HT-29 (cell line): ENCODE measurements around the gene SPATA13. TPM values are rescaled to one million over a fixed set of nuclear protein-coding genes. Genes with fewer than 3 reads are reported as not detected.

Experiments
- DNase-seq: peaks from one replicate; pipeline ENCODE4 v3.0.0-alpha.2; 2015; ENCODE audit warnings: low spot score
- total RNA-seq: library from RNA; depleted of rRNA; stranded (reverse); fragments of >200 nt; shearing (Covaris generic); gene quantifications from 2 replicates; pipeline ENCODE4 v1.2.3, GENCODE V29; 2014

Gene SPATA13
- total RNA-seq, 1 experiment from 2014 or later: 52.5 TPM

- no peak for DNase-seq
Measured at GRCh38 chr13:24166561-24166960, 6.0 kb downstream of the SPATA13 start.

GRCh38 chr13:24167666-24168391 is 7.3 kb downstream of the SPATA13 start:
- no peak for DNase-seq

- no peak for DNase-seq
Measured at GRCh38 chr13:24168392-24168750, 7.9 kb downstream of the SPATA13 start.

GRCh38 chr13:24168979-24169378 is 8.5 kb downstream of the SPATA13 start:
- no peak for DNase-seq

- DNase-seq: no peak
Measured at GRCh38 chr13:24172071-24172470, 11.6 kb downstream of the SPATA13 start.

- no peak for DNase-seq
Measured at GRCh38 chr13:24173795-24174194, 13.3 kb downstream of the SPATA13 start.

GRCh38 chr13:24175847-24176246 is 15.3 kb downstream of the SPATA13 start:
- DNase-seq: no peak

GRCh38 chr13:24176351-24177101 is 16.0 kb downstream of the SPATA13 start:
- DNase-seq: no peak

GRCh38 chr13:24178847-24179485 is 18.4 kb downstream of the SPATA13 start:
- DNase-seq: no peak

- DNase-seq: no peak
Measured at GRCh38 chr13:24179486-24179850, 18.9 kb downstream of the SPATA13 start.

- DNase-seq: no peak
Measured at GRCh38 chr13:24180750-24181377, 20.3 kb downstream of the SPATA13 start.

GRCh38 chr13:24181991-24182702 is 21.6 kb downstream of the SPATA13 start:
- DNase-seq: no peak

- no peak for DNase-seq
Measured at GRCh38 chr13:24182703-24183081, 22.2 kb downstream of the SPATA13 start.

- peak; percentile 69 for DNase-seq
Measured at GRCh38 chr13:24183741-24184182, 23.2 kb downstream of the SPATA13 start.

- DNase-seq: peak; percentile 89
Measured at GRCh38 chr13:24184265-24184841, 23.8 kb downstream of the SPATA13 start.

- no peak for DNase-seq
Measured at GRCh38 chr13:24184882-24185281, 24.4 kb downstream of the SPATA13 start.

GRCh38 chr13:24185591-24186232 is 25.2 kb downstream of the SPATA13 start:
- DNase-seq: no peak

GRCh38 chr13:24187185-24187584 is 26.7 kb downstream of the SPATA13 start:
- no peak for DNase-seq

- no peak for DNase-seq
Measured at GRCh38 chr13:24192057-24192810, 31.7 kb downstream of the SPATA13 start.

- no peak for DNase-seq
Measured at GRCh38 chr13:24192811-24193162, 32.3 kb downstream of the SPATA13 start.
